ENCODE results near the gene VCAM1. TPM values are rescaled to one million over a fixed set of nuclear protein-coding genes. Genes with fewer than 3 reads are reported as not detected.

VCAM1 gene
- total RNA-seq, 1 experiment from 2014 or later, result 0.08 TPM

GRCh38 chr1:100717218-100717617, 2.3 kb upstream of the VCAM1 start:
- intact Hi-C loops (cut with micrococcal nuclease; ENCODE audit: unreplicated experiment), result no loop called here
- DNase-seq (ENCODE audit: low read depth, low spot score), result no peak
- ChIA-PET POLR2A (no interaction called here), CTCF (no interaction called here)
- H3K4me3 ChIP-seq (ENCODE audit: low read depth in 2 of 2, low read length in 2 of 2), result no peak overlapping the region
- H3K27me3 ChIP-seq (ENCODE audit: control insufficient read depth, insufficient read depth, low read length), result no peaks in the 10 kb centered on the region
- H3K36me3 ChIP-seq (ENCODE audit: control insufficient read depth, insufficient read depth, low read length), result no peaks in the 10 kb centered on the region
- in situ Hi-C loops (cut with HindIII; ENCODE audit: low pct_unique_long_range_greater_than_20kb, low sequenced_read_pairs), result no loop called here
- no peaks in the 10 kb centered on the region for H3K9me3 ChIP-seq (ENCODE audit: control insufficient read depth, insufficient read depth, low read depth, low read length)
- no TSS peak for BruUV-seq (replicated peaks)
- TF ChIP-seq POLR2AphosphoS5 (IDR thresholded peaks at IDR 0.05; ENCODE audit: low read depth, low read length) (no peak), CTCF (IDR thresholded peaks at IDR 0.05) (no peak), SIN3A (IDR thresholded peaks at IDR 0.05; ENCODE audit: borderline replicate concordance, insufficient read depth, low read depth, low read length) (no peak), REST (IDR thresholded peaks at IDR 0.05; ENCODE audit: insufficient read depth in 1 of 2, low read depth in 2 of 2, low read length in 1 of 2) (no peak), TCF7L2 (IDR thresholded peaks at IDR 0.05; ENCODE audit: low read depth, low read length) (no peak)
- no peak overlapping the region for H3K27ac ChIP-seq (ENCODE audit: low read length)
- no peaks in the 10 kb centered on the region for H3K4me1 ChIP-seq (ENCODE audit: control insufficient read depth, insufficient read depth, low read length)
- no peak for ATAC-seq

- in situ Hi-C loops (cut with HindIII; ENCODE audit: low pct_unique_long_range_greater_than_20kb, low sequenced_read_pairs), result no loop called here
- CTCF ChIA-PET, result no interaction called here
- no peak for ATAC-seq
- intact Hi-C loops (cut with micrococcal nuclease; ENCODE audit: unreplicated experiment), result no loop called here
- H3K4me3 ChIP-seq (ENCODE audit: low read depth in 2 of 2, low read length in 2 of 2), result no peak overlapping the region
- no TSS peak for BruUV-seq (replicated peaks)
- no peaks in the 10 kb centered on the region for H3K9me3 ChIP-seq (ENCODE audit: control insufficient read depth, insufficient read depth, low read depth, low read length)
- no peak overlapping the region for H3K27ac ChIP-seq (ENCODE audit: low read length)
- TF ChIP-seq SIN3A (IDR thresholded peaks at IDR 0.05; ENCODE audit: borderline replicate concordance, insufficient read depth, low read depth, low read length) (no peak), POLR2AphosphoS5 (IDR thresholded peaks at IDR 0.05; ENCODE audit: low read depth, low read length) (no peak), CTCF (IDR thresholded peaks at IDR 0.05) (no peak), REST (IDR thresholded peaks at IDR 0.05; ENCODE audit: insufficient read depth in 1 of 2, low read depth in 2 of 2, low read length in 1 of 2) (no peak), TCF7L2 (IDR thresholded peaks at IDR 0.05; ENCODE audit: low read depth, low read length) (no peak)
- POLR2A ChIA-PET, result no interaction called here
- no peaks in the 10 kb centered on the region for H3K36me3 ChIP-seq (ENCODE audit: control insufficient read depth, insufficient read depth, low read length)
- no peaks in the 10 kb centered on the region for H3K27me3 ChIP-seq (ENCODE audit: control insufficient read depth, insufficient read depth, low read length)
- DNase-seq (ENCODE audit: low read depth, low spot score), result no peak
- no peaks in the 10 kb centered on the region for H3K4me1 ChIP-seq (ENCODE audit: control insufficient read depth, insufficient read depth, low read length)
Observed at GRCh38 chr1:100718581-100718980, 961 bp upstream of the VCAM1 start.

Data from Panc1 (cell line).